SK-N-MC (cell line): ENCODE data around the gene SEPTIN2.

ENCODE experiments used
- DNase-seq: peaks from one replicate; pipeline ENCODE4 v3.0.0-alpha.2; 2011; ENCODE audit warnings: low read depth, low spot score
- H3K27ac ChIP-seq: fragments of 200-600 bp; sonication (generic); 2 replicates; pipeline ENCODE4 v1.5.1; 2016; ENCODE audit warnings: mixed run types
- H3K36me3 ChIP-seq: fragments of 200-600 bp; sonication (generic); 2 replicates; pipeline ENCODE4 v1.6.1; 2017; ENCODE audit warnings: antibody characterized with exemption, low read length, mixed read lengths; ENCODE audit not compliant: insufficient read depth
- H3K4me3 ChIP-seq: fragments of 200-600 bp; sonication (generic); 2 replicates; pipeline ENCODE4 v1.5.1; 2016
- H3K9ac ChIP-seq: fragments of 200-600 bp; sonication (generic); 2 replicates; pipeline ENCODE4 v1.8.0; 2017; ENCODE audit warnings: mixed run types, mixed read lengths; ENCODE audit not compliant: insufficient read length
- H3K9me3 ChIP-seq: fragments of 200-600 bp; sonication (generic); 2 replicates; pipeline ENCODE4 v1.6.1; 2017; ENCODE audit warnings: low read depth, mild to moderate bottlenecking, antibody characterized with exemption, low read length, moderate library complexity, mixed read lengths
- EZH2 ChIP-seq: fragments of 200-600 bp; sonication (generic); IDR thresholded peaks from one replicate; pipeline ENCODE4 v1.6.1; 2017; ENCODE audit warnings: antibody characterized with exemption
- FOXP2 ChIP-seq: optimal IDR thresholded peaks from 2 replicates; pipeline ENCODE3; 2011; ENCODE audit warnings: mild to moderate bottlenecking, moderate library complexity; ENCODE audit not compliant: insufficient read depth; ENCODE audit errors: extremely low read length, control extremely low read depth
- POLR2AphosphoS5 ChIP-seq: IDR thresholded peaks from 2 replicates; pipeline ENCODE4 v1.6.1; 2012; ENCODE audit warnings: mild to moderate bottlenecking, low read depth, low read length, borderline replicate concordance

Gene SEPTIN2

DNA sequence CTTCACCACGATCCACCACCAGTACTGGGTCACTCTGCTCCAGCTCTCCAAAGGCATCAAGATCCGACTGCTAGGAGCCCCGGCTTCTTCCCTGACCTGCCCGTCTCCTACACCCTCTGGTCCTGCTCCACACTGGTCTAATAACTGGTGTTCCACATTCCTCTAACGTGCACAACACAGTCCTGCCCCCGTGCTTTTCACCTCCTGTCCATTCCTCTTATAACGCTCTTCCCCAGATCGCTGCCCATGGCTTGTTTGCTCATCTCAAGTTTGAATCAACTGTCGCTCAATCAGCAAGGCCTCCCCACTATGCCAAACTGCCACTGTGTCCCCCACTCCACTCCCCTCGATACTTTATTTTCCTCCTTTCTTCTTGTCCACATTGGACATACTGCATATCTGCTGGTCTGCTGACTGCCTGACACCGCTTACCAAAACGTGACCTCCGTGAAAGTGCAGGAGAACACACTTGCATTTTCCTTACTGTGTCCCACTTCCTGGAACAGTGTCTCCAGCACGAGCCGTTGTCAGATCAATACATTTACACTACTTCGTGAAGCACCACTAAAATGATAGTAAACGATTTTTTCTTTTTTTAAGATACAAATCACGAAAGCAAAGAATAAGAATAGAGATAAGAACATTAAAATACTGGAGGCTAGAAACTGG lies 6.8 kb upstream of the SEPTIN2 start:
- no peak for TF ChIP-seq EZH2
- no peak for TF ChIP-seq FOXP2
- no peak for TF ChIP-seq POLR2AphosphoS5
- H3K27ac ChIP-seq = no peak overlapping the region

DNA sequence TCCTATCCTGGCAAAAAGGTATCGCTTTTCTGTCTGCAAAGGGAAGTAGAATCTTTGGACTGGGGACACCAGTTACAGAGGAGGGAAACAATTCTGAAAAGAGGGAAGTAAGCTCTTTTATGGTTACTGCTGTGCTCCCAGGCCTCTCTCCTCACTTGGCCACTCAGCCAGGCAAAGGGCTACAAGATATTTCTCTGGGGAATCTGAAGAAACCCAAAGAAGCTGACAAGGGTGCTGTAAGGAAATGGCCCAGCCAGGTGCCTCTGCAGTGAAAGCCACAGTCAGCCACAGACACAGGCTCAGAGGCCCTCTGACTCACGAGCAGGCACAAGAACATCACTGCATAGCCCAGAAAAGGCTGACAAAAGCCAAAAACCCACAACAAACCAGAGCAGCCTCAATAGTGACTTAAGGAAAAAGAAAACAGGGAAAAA lies 6.0 kb upstream of the SEPTIN2 start:
- peak overlapping the region; percentile 52; the same call in 1 of the 2 replicates for H3K27ac ChIP-seq
- 0 out of 2 replicates have a peak overlapping the region, but pooled peaks have one; percentile 14 for H3K4me3 ChIP-seq
- no peak for DNase-seq
- no peak for TF ChIP-seq POLR2AphosphoS5
- no peak for TF ChIP-seq EZH2
- no peak for TF ChIP-seq FOXP2
- H3K9me3 ChIP-seq = no peaks in the 10 kb centered on the region
- H3K9ac ChIP-seq = peak overlapping the region; percentile 57
- H3K36me3 ChIP-seq = no peaks in the 10 kb centered on the region

More for the DNA sequence above, 6.8 kb upstream of the SEPTIN2 start:
- no peak for DNase-seq
- H3K9ac ChIP-seq = no peak overlapping the region
- no peaks in the 10 kb centered on the region for H3K9me3 ChIP-seq
- no peak overlapping the region for H3K4me3 ChIP-seq
- no peaks in the 10 kb centered on the region for H3K36me3 ChIP-seq

DNA sequence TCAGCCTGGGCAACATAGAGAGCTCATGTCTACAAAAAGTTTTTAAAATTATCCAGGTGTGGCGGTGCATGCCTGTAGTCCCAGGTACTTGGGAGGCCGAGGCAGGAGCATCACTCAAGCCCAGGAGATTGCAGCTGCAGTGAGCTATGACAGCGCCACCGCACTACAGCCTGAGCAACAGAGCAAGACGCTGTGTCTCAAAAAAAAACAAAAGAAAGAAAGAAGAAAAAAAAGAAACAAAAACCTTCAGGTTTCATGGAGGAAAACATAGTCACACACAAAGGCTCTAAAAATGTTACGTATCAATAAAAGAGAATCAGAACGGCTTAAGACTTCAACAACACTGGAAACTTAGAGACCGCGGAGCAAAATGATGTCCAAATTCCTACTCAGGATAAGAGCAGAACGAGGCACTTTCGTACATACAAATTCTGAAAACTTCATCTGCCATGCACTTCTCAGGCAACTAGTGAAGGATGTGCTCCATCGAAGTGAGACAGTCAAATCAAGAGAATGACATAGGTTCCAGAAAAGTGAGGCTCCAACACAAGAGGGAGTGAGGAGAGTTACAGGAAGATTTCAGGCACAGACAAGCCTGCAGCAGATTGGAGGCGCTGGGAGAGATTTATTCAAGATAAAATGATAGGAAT lies 4.7 kb upstream of the SEPTIN2 start:
- H3K9me3 ChIP-seq = no peaks in the 10 kb centered on the region
- H3K36me3 ChIP-seq = no peaks in the 10 kb centered on the region
- 0 out of 2 replicates have a peak overlapping the region, but pooled peaks have one; percentile 16 for H3K27ac ChIP-seq
- peak overlapping the region; percentile 25 for H3K9ac ChIP-seq
- no peak for DNase-seq
- TF ChIP-seq FOXP2 = no peak
- no peak for TF ChIP-seq EZH2
- no peak for TF ChIP-seq POLR2AphosphoS5
- H3K4me3 ChIP-seq = no peak overlapping the region

DNA sequence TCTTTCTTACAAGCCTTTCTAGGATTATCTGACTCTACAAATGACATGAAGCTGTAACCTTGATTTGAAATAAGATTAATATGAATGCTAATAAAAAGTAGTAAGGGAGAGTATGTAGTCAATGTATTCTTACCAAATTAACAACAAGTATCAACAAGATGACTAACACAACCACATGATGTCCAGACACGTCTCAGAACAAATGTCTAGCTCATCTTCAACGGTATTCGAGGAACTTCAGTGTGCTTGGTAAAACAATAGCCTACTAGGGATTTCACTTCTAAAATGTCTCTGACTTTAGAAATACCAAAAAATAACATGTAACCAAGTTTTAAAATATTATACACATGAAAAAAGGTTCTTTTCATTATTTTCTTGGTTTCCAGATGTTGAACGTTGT lies 3.6 kb upstream of the SEPTIN2 start:
- no peak for DNase-seq
- no peaks in the 10 kb centered on the region for H3K36me3 ChIP-seq
- H3K9ac ChIP-seq = no peak overlapping the region
- no peaks in the 10 kb centered on the region for H3K9me3 ChIP-seq
- H3K4me3 ChIP-seq = no peak overlapping the region
- H3K27ac ChIP-seq = peak overlapping the region; percentile 16; the same call in 1 of the 2 replicates
- no peak for TF ChIP-seq POLR2AphosphoS5

DNA sequence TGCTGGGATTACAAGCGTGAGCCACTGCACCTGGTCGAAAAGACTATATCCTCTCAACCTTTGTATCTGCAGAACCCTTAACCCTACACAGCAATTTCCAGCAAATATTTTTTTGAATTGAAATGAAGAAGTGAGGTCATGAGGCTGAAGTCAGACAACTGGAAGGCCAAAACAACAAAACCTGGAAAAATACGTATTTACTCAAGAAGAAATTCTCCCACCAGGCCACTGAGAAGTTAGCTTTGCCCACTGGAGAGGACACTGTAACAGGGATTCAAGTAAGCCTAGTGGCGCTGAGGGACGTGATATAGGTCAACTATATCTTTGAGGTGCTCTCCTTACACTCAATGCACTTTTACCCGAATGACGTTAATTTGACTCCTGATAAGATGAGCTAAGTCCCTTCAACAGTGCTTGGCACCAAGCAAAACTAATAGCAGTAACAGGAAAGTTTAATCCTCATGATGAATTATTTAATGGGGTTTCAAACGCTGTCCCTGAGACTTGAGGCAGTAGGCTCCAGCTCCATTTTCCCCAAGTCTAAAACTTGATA lies 2.1 kb upstream of the SEPTIN2 start:
- Histone ChIP-seq H3K27ac (no peak overlapping the region), H3K36me3 (peaks cover 9% of the 10 kb centered on the region; the same call in 1 of the 2 replicates), H3K9me3 (no peaks in the 10 kb centered on the region), H3K9ac (peak overlapping the region; percentile 96), H3K4me3 (peak overlapping the region; percentile 88)
- DNase-seq = no peak
- TF ChIP-seq POLR2AphosphoS5 (no peak), EZH2 (no peak), FOXP2 (no peak)

DNA sequence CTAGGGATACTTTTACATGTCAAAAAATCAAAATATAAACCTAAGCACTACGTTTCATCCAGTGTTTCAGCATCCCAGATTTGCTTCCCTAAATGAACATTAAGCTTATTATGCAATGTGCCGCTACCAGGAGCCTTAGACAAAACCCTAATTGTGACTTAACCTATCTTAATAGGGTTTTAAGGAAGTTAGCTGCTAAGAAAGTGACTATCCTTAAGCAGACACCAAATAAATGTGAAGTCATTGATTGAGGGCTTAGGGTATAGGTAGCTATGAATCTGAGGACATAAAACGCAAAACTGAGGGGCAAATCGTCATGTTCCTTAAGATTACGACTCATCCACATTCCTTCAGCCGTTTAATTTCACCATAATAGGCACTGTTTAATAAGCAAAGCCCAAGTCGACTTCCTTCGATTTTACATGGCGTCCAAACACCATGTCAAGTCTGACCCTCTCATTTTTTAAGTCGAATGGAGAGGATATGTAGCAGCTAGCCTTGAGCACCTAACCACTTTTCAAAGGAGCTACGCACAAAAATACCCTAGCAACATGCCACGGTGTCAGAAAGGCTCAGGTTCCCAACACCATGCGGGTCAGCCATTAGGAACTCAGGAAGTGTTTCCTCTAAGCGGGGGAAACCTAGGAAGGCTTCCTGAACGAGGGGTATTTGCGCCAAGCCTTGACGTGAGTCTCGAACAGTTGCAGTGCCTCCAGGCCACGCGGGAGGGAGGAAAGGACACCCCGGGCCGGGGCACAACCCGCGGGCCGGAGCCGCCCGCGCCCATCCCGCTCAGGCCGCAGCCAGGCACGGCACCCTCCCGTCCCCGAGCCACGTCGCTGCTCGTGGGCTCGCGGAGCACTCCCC lies 1.3 kb upstream of the SEPTIN2 start:
- no peaks in the 10 kb centered on the region for H3K9me3 ChIP-seq
- H3K4me3 ChIP-seq = peak overlapping the region; percentile 88
- no peak for TF ChIP-seq FOXP2
- no peak for TF ChIP-seq POLR2AphosphoS5
- TF ChIP-seq EZH2 = no peak
- H3K27ac ChIP-seq = peak overlapping the region; percentile 95
- DNase-seq = no peak
- peak overlapping the region; percentile 96 for H3K9ac ChIP-seq
- H3K36me3 ChIP-seq = peaks cover 13% of the 10 kb centered on the region

DNA sequence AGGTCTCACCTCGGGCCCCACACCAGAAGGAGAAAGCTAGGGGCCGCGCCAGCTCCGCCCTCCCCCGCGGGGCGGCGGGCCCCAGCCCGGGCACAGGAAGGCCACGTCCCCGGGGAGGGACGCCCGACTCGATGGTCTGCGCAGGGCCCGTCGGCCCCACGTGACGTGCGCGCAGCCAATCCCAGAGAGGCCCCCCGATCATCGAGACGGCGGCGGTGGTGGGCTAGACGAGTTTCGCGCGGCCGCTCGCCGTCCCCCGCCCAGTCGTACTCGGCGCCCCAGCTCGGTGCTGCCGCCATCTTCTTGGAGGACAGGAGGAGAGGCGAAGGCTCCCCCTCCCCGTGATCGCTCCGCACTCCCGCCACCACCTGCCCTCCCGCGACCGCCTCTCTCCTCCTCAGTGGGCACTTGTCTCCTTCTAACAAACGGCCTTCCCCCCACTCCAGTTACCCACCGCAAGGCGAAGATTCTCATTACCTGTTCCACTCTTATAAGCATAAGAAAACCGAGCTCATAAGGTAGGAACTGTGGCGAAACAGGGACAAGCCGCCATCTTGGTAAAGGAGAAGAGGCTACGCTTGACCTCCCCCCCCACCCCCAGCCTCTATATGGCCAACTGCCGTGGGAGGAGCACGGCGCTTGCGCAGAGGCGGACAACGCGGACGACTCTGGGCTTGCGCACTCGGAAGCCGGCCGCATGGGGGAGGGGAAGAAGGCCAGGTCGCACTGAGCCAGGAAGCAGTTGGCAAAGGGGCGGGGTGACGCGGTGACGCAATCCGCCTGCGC lies 439 bp upstream of the SEPTIN2 start, which contains the start of gene HDLBP:
HDLBP (minus strand) TSS at position 580 of the 786 bp plus-strand sequence. CDS start 48,803 bp downstream, outside the sequence.
- Histone ChIP-seq H3K9me3 (no peaks in the 10 kb centered on the region), H3K4me3 (peak within 1 kb of the TSS; percentile 88), H3K36me3 (peaks cover 20% of the 10 kb centered on the region), H3K9ac (peak within 1 kb of the TSS; percentile 96), H3K27ac (peak within 1 kb of the TSS; percentile 95)
- peak; percentile 97 for DNase-seq
- TF ChIP-seq FOXP2 = peak; percentile 66
- TF ChIP-seq EZH2 = no peak
- TF ChIP-seq POLR2AphosphoS5 = peak; percentile 71
